ENCODE measurements around the gene RPS24. TPM values are rescaled to one million over a fixed set of nuclear protein-coding genes. Genes with fewer than 3 reads are reported as not detected.
"Not testable (repeated sequence)": the region's sequence is repeated elsewhere in the genome, so short reads cannot be mapped to it uniquely, and the experiment has no call there.

Gene RPS24
- total RNA-seq, 4 donors from 2014 or later: 1,742 to 3,992 (median 2,045) TPM

DNA sequence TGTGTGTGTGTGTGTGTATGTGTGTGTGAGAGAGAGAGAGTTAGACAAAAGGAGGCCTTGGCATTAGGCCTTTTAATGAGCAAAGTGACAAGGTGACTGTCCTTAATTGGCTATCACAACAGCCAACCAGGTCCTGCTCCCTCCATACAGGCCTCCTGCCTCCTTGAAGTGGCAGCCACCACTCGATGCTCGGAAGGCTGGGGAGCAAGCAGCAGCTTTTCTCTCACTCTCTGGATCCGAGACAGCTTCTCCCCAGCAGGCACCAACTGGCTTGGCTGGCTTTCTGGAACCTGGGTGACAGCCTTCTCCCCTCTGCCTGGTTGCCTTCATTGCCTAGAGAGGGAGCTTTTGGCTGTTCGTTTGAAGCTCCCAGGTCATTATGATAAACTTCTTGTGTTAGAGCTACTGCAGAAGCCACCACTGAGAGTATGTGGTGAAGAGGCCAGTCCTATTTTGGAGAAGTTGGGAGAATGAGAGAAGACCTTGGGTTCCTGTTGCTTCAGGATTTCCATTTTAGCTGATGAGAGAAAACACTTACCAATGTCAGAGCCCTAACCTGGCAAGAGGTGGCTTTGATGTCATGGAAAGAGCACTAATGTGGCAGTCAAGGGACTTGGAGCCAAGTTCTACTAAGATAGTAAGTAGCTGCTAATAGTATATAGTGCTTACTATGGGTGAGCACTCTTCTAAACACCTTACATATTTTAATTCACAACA, 37.6 kb downstream of the RPS24 start:
- no peaks in the 10 kb centered on the region for H3K36me3 ChIP-seq
- no peak overlapping the region for H3K27ac ChIP-seq
- no peak for DNase-seq
- no peaks in the 10 kb centered on the region for H3K27me3 ChIP-seq
- no peak for TF ChIP-seq POLR2A (IDR thresholded peaks at IDR 0.05)
- TF ChIP-seq, protein P1, sequence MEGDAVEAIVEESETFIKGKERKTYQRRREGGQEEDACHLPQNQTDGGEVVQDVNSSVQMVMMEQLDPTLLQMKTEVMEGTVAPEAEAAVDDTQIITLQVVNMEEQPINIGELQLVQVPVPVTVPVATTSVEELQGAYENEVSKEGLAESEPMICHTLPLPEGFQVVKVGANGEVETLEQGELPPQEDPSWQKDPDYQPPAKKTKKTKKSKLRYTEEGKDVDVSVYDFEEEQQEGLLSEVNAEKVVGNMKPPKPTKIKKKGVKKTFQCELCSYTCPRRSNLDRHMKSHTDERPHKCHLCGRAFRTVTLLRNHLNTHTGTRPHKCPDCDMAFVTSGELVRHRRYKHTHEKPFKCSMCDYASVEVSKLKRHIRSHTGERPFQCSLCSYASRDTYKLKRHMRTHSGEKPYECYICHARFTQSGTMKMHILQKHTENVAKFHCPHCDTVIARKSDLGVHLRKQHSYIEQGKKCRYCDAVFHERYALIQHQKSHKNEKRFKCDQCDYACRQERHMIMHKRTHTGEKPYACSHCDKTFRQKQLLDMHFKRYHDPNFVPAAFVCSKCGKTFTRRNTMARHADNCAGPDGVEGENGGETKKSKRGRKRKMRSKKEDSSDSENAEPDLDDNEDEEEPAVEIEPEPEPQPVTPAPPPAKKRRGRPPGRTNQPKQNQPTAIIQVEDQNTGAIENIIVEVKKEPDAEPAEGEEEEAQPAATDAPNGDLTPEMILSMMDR (IDR thresholded peaks at IDR 0.05): no peak
- peaks cover 0 to 3% of the 10 kb centered on the region in 2 donors for H3K4me1 ChIP-seq
- H3K4me3 ChIP-seq (replicated peaks in 1 of 3): no peak overlapping the region
- 69 to 81% methylated on average over 4 of the region's 4 CpGs for WGBS, 2 donors
- intact Hi-C loops (cut with DNase I): no loop called here
- H3K9me3 ChIP-seq: no peaks in the 10 kb centered on the region

DNA sequence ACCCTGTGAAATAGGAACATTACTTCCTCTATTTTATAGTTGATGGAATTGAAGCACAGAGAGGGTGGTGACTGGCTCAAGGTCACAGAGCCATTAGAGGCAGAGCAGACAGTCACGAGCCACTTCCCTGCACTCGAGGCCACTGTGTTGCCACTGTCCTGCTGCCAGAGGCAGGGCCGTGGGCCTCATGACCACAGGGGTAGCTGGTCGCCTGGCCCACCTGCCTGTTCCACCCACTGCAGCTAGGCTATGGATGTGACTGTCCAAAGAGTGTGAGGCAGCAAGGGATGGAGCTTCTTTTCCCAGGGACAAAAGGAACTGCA, 38.2 kb downstream of the RPS24 start:
- no peak overlapping the region for H3K27ac ChIP-seq
- intact Hi-C loops (cut with DNase I): no loop called here
- no peaks in the 10 kb centered on the region for H3K4me1 ChIP-seq
- TF ChIP-seq, protein P1 (IDR thresholded peaks at IDR 0.05): no peak
- TF ChIP-seq POLR2A (IDR thresholded peaks at IDR 0.05): no peak
- no peak overlapping the region for H3K4me3 ChIP-seq (replicated peaks in 1 of 3)
- no peak for DNase-seq
- no peaks in the 10 kb centered on the region for H3K27me3 ChIP-seq
- H3K36me3 ChIP-seq: no peaks in the 10 kb centered on the region
- no peaks in the 10 kb centered on the region for H3K9me3 ChIP-seq
- 80 to 91% methylated on average over 2 to 4 of the region's 4 CpGs for WGBS, 2 donors

- H3K27me3 ChIP-seq: no peaks in the 10 kb centered on the region
- H3K27ac ChIP-seq: no peak overlapping the region
- intact Hi-C loops (cut with DNase I): no loop called here
- no peaks in the 10 kb centered on the region for H3K4me1 ChIP-seq
- H3K9me3 ChIP-seq: no peaks in the 10 kb centered on the region
- DNase-seq: no peak
- no peak overlapping the region for H3K4me3 ChIP-seq (replicated peaks in 1 of 3)
- TF ChIP-seq, protein P1 (IDR thresholded peaks at IDR 0.05): no peak
- TF ChIP-seq POLR2A (IDR thresholded peaks at IDR 0.05): no peak
- no peaks in the 10 kb centered on the region for H3K36me3 ChIP-seq
These were observed 38.8 kb downstream of the RPS24 start for GRCh38 chr10:78072504-78072903.

GRCh38 chr10:78075806-78076205, 42.1 kb downstream of the RPS24 start:
- H3K27ac ChIP-seq; H3K27me3 ChIP-seq; DNase-seq; H3K4me3 ChIP-seq (replicated peaks in 1 of 3); intact Hi-C loops (cut with DNase I); H3K36me3 ChIP-seq; H3K4me1 ChIP-seq; H3K9me3 ChIP-seq: not testable (repeated sequence)
- 92 to 94% methylated on average over 4 to 17 of the region's 29 CpGs for WGBS, 2 donors

DNA sequence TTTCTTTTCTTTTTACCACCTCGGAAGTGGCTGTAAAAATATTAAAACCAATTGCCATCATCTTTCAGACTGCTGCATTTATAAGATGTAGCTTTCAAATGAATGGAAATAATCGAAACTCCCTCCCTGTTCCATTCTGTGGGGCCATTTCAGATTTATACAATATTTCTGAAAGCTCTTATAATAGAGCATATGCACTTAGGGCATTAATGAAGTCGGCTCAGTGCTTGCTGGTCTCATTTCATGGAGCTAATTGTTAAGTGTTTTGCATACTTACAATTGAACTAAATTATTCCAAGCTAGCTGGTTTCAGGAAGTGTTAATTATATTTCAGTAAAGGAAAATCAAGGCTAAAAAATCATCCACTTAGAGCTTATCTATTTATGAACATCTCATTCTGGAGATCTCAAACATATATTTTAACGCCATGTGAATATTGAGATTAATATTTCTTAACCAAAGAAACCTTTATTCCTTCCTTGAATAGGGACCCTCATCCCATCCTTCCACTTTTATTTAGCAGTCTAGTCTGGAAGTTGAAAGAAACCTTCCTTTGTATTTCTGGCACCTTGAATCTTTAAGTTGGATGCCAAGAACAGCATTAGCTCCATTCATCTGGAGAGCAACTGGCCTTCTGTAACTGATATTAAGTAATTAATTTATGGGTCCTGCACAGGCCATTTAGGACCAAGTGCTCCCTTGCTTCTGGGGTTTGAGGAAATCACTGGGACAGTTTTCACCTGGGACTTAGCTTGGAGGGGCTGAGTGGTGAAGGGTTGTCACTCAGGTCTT, 45.1 kb downstream of the RPS24 start:
- intact Hi-C loops (cut with DNase I): no loop called here
- Histone ChIP-seq H3K4me3 (replicated peaks in 1 of 3) (no peak overlapping the region), H3K36me3 (no peaks in the 10 kb centered on the region), H3K27me3 (no peaks in the 10 kb centered on the region), H3K27ac (no peak overlapping the region), H3K9me3 (no peaks in the 10 kb centered on the region), H3K4me1 (no peaks in the 10 kb centered on the region)
- no peak for DNase-seq
- WGBS, 2 donors: 86 to 90% methylated on average over 4 of the region's 4 CpGs
- TF ChIP-seq, protein P1 (IDR thresholded peaks at IDR 0.05): no peak
- TF ChIP-seq POLR2A (IDR thresholded peaks at IDR 0.05): no peak

All from thyroid gland (tissue), 4 donors.